GM19240 (cell line): ENCODE results near the gene ATP1B2.
A peak's percentile ranks its signal among the peaks of the same experiment; 100 is the strongest.

Source experiments
- DNase-seq: peaks from one replicate; pipeline ENCODE4 v3.0.0; 2011; ENCODE audit warnings: low spot score; ENCODE audit not compliant: insufficient read length

Gene ATP1B2

DNA sequence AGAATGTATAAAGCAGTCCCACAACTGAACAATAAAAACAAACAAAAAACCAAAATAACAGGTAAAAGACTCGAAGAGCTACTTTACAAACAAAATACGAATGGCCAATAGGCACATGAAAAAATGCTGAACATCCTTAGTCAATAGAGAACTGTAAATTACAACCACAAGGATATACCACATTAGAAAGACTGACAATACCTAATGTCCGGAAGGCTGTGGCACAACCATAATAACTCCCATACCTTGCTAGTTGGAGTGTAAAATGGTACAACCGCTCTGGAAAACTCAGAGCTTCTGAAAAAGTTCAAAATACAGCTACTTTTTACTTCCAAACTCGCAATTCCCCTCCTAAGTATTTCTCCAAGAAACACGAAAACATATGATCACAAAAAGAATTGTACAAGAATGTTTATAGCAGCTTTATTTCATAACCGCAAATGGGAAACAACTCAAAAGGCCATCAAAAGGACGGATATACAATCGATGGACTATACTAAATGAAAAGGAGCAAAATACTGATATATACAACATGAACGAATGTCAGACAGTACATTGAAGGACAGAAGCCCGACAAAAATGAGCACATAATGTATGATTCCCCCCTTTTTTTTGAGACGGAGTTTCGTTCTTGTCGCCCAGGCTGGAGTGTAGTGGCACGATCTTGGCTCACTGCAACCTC lies 34.3 kb downstream of the ATP1B2 start:
- DNase-seq, result no peak

DNA sequence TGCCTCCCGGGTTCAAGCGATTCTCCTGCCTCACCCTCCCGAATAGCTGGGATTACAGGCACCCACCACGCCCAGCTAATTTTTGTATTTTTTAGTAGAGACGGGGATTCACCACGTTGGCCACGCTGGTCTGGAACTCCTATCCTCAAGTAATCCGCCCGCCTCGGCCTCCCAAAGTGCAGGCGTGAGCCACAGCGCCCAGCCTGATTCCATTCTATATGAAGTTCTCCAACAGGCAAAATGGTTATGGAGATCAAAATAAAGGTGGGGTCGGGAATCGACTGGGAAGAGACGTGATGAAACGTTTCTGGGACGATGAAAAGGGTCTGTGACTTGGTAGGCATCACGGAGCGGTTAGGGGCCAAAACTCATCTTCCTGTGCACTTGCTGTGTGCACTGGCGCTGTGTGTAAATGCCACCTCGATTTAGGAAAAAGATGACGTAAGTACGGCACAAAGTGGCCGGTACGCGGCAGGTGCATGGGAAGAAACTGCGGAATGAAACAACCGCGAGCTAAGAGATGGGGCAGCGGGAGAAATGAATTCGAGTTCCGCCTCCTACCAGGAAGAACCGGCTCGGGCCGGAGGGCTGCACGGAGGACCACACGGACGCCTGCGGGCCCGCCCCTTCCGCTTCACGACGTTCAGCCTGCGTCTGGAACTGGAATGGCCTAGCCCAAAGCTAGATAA lies 35.0 kb downstream of the ATP1B2 start:
- DNase-seq, result peak; percentile 77

DNA sequence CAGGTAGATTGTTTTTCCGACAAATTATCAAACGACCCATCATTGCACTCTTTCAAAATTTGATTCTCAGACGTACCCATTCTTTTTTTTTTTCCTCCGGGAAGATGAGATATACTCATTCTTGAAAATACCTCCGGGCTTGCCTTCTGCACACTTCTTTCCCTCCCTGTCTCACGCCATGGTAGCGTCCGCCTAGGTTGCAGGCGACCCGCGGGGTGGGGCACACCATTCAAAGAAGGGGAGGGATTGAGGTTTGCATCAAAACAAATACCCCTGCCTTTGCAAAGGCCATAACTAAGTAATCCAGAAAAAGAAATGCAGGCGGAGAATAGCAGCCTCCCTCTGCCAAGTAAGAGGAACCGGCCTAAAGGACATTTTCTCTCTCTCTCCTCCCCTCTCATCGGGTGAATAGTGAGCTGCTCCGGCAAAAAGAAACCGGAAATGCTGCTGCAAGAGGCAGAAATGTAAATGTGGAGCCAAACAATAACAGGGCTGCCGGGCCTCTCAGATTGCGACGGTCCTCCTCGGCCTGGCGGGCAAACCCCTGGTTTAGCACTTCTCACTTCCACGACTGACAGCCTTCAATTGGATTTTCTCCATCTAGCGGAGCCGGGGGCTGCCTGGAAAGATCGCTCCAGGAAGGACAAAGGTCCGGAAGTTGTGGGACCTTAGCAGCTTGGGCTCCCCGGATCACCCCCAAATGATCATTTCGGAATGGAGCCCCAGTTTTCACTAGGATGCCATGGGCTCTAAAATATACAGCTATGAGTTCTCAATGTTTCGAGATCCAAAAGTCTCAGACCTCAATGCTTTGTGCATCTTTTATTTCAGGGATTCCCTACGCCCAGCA lies 35.7 kb downstream of the ATP1B2 start:
- DNase-seq, result peak; percentile 50

DNA sequence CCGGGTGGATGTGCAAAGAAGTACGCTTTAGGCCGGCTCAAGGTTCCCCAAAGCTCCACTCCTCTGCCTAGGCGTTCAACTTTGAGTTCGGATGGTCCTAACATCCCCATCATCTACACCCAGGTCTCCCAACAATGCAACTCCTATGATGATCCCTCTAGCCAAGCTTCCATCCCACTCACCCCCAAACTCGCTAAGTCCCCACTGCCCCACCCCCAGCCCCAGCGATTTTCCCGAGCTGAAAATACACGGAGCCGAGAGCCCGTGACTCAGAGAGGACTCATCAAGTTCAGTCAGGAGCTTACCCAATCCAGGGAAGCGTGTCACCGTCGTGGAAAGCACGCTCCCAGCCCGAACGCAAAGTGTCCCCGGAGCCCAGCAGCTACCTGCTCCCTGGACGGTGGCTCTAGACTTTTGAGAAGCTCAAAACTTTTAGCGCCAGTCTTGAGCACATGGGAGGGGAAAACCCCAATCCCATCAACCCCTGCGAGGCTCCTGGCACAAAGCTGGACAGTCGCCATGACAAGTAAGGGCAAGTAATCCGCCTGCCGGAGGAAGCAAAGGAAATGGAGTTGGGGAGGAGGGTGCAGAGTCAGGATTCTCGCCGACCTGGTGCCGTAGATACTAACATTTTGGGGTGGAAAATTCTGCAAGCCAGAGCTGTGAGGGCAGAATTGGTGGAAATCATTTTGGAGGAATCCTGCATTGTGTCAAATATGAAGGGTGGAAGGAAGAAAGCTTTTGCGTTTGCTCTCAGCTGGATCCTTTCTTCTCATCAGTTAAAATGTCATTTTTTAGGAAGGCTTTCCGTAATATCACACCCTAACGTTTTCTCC lies 36.6 kb downstream of the ATP1B2 start, which contains the start of gene TP53:
Gene TP53 (minus strand): TSS at position 419 of the 836 bp plus-strand sequence. CDS start 10,896 bp downstream, outside the sequence.
- DNase-seq, result peak; percentile 59

DNA sequence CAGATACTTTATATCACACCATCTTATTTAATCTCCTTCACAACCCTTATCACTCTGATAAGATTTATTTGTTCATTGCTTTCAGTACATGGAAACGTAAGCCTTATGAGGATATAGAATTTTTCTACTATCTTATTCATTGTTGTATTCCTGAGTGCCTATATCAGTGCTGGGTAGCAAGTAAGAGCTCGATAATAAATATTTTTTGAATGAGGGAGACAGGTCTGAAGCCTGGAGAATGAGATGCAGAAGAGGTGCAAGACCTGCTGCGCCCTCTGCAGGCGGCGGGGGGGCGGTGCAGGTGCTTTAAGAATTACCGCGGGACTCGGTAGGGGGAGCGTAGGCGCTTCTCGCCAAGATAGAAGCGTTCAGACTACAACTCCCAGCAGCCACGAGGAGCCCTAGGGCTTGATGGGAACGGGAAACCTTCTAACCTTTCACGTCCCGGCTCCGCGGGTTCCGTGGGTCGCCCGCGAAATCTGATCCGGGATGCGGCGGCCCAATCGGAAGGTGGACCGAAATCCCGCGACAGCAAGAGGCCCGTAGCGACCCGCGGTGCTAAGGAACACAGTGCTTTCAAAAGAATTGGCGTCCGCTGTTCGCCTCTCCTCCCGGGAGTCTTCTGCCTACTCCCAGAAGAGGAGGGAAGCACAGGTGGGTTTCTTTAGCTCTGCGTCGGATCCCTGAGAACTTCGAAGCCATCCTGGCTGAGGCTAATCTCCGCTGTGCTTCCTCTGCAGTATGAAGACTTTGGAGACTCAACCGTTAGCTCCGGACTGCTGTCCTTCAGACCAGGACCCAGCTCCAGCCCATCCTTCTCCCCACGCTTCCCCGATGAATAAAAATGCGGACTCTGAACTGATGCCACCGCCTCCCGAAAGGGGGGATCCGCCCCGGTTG lies 37.4 kb downstream of the ATP1B2 start, which contains the start of gene WRAP53:
Gene WRAP53 (plus strand): TSS at position 570 of the 900 bp plus-strand sequence. CDS start 172 bp downstream, at position 742.
- DNase-seq, result peak; percentile 96

DNA sequence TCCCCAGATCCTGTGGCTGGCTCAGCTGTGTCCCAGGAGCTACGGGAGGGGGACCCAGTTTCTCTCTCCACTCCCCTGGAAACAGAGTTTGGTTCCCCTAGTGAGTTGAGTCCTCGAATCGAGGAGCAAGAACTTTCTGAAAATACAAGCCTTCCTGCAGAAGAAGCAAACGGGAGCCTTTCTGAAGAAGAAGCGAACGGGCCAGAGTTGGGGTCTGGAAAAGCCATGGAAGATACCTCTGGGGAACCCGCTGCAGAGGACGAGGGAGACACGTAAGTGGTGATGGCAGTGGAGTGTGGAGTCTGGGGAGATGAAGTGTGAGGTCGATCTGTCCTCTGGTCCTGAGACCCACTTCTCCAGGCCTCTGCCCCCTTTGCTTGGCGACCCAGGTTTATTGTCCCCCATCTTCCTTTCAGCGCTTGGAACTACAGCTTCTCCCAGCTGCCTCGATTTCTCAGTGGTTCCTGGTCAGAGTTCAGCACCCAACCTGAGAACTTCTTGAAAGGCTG lies 38.1 kb downstream of the ATP1B2 start:
- no peak for DNase-seq

- DNase-seq, result no peak
Measured at GRCh38 chr17:7695586-7695985, 44.9 kb downstream of the ATP1B2 start.

DNA sequence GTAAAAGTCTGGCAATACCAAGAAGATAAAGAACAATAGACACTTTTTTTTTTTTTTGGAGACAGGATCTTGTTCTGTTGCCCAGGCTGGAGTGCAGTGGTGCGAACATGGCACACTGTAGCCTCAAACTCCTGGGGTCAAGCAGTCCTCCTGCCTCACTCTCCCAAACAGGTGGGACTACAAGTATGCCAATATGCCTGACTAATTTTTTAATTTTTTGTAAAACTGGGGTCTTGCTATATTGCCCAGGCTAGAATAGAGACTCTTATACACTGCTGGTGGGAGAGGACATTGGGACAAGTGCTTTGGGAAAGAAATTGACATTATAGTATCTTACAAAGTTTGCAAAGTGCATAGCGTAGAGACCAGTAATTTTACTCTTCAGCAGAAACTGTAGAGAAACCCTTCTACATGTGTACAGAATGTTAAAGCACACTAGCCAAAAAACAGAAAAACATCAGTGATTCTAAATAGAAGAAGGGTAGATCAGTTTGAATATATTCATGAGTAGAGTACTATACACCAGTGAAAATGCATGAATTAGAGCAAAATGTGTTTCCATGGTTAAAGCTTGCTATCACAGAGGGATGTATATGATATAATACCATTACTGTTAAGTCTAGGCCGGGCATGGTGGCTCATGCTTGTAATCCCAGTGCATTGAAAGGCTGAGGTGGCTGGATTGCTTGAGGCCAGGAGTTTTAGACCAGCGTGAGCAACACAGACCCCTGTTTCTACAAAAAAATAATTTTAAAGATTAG lies 47.3 kb downstream of the ATP1B2 start:
- no peak for DNase-seq

GRCh38 chr17:7700510-7700909 lies 49.8 kb downstream of the ATP1B2 start:
- no peak for DNase-seq

DNA sequence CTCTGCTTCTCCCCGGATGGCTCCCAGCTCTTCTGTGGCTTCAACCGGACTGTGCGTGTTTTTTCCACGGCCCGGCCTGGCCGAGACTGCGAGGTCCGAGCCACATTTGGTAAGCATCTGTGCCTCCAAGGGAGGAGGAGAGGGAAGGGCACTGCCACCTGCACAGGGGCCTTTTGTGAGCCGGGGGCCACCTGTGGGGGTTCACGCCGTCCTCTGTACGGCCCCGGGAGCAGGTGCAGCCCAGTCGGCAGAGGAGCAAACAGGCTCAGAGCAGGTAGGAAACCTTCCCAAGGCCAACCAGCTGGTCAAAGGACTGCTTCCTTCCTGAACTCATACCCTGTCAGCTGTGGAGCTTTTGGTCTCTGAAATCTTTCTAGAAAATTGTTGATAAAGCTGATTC lies 51.0 kb downstream of the ATP1B2 start:
- DNase-seq, result no peak

GRCh38 chr17:7702776-7703175 lies 52.0 kb downstream of the ATP1B2 start:
- DNase-seq, result no peak

DNA sequence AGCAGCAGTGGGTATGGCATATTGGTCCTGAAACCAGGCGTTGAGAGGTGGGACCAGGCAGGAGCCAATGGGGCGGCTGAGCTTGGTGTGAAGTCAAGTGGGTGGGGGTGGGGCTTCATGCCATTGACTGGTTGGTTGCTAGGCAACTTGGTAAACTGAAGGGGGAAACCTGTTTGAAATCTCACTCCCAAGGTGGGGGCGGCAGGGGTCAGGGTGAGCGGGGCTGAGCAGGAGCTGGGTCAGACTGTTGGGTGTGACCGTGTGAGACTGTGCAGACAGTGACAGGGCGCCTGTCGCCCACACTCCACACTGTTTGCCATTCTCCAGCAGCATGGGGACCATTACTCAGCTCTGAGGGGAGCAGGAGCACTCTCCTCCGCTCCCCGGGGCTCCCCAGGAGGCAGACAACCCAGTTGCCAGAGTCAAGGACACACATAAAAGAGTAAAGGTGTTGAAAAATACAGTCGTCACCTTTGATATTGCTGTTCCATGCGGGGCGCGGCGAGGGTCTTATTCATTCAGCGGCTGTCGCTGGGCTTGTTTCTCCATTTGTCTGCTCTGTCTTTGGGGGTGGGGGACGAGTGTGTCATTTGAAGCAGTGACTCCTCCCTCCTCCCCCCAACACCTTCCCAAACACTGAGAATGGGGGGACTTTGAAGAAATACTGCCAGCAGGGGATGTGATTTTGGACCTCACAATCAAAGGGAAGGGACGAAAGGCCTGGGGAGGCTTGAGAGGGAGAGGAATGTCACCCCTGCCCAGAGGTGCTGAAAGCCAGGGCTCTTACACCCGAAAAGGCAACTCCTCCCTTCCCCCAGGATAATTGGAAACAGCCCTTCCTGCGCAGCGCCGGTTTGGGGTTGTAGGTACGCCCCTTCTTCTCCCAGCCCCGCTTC lies 53.1 kb downstream of the ATP1B2 start:
- DNase-seq, result no peak

DNA sequence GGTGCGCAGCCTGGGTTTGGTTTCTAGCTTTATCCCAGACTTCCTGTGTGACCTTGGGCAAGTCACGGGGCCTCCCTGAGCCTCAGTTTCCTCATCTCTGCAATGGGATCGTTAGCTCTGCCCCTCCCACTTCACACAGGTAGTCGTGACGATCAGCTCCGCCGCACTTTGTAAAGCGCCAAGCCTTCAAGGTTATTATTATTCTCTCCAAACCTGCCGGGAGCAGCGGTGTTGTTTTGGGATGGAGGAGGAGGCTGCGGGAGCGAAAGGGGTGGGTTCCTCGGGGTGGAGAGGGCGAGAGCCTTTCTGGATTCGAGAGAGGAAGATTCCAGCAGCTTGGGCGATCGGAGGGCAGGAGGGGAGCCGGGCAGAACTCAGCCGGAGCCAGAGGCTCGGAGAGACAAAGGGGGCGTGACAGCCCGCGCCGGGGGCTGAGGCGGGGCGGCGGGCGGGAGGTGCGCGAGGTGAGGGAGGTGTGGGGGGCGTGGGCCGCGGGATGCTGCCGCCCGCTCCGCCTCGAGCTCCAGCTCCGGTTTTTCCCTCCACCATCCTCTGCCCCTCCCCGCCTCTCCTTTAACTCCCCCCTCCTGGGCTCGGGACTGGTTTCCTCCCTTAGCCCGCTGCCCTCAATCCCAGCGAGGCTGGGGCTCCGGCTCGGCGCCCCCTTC lies 54.0 kb downstream of the ATP1B2 start, which contains the start of gene EFNB3:
Gene EFNB3 (plus strand): TSS at position 602 of the 668 bp plus-strand sequence. CDS start 397 bp downstream, outside the sequence.
- no peak for DNase-seq

DNA sequence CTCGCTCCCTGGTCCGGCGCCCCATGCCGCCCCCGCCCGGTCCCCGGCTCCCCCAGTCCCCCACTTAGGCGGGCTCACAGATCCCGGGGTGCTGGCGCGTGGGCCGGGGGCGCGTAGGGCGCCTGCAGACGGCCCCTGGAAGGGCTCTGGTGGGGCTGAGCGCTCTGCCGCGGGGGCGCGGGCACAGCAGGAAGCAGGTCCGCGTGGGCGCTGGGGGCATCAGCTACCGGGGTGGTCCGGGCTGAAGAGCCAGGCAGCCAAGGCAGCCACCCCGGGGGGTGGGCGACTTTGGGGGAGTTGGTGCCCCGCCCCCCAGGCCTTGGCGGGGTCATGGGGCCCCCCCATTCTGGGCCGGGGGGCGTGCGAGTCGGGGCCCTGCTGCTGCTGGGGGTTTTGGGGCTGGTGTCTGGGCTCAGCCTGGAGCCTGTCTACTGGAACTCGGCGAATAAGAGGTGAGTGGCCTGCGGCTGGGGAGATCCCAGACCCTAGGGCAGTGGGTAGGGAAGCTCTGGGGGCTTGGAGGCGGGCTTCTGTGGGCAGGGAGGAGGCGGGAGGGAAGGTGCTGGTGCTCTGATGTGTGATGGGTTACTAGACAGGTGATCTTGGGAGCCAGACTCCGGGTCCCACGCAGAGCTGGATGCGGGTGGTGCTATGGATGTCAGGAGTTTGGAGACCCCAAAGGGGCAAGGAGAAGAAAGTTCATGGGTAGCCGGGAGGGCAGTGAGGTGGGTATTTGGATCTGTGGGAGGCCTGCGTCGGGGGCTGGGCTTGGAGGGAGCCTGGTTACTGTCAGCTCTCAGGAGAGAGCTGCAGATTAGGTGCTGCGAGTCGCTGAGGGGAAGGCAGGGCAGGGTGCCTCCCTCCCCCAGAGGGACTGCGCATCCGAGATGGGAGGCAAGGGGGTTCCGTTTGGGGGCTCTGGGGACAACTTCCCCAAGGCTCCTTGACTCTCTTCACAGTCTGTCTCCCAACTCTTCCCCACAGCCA lies 54.8 kb downstream of the ATP1B2 start:
- DNase-seq, result no peak

- no peak for DNase-seq
Measured at GRCh38 chr17:7706631-7707354, 56.1 kb downstream of the ATP1B2 start.
